Measurements from ENCODE around the gene INSYN2A. TPM values are rescaled to one million over a fixed set of nuclear protein-coding genes. Genes with fewer than 3 reads are reported as not detected.

The INSYN2A gene
- total RNA-seq, 4 donors from 2014 or later, result 0.27 TPM; not detected in 3

DNA sequence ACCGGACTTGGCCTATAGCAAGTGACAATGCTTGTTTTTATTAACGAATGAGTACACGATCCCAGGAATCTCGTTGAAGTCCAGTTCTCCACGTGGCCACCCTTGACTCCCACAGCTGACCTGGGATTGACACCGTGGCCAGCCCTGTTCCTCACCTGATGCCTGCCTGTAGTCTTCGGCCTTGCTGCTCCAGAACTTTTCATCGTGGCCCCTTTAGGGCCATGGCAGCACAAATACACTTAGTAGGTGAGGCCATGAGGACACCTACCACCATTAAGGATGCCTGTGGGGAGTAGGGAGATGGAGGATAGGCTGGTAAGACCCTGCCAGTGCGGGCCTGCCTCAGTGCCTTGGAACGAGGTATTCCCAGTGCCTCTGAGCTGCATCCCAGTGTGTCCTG lies 30.6 kb upstream of the INSYN2A start:
- TF ChIP-seq EP300 (IDR thresholded peaks at IDR 0.05; ENCODE audit: low read depth), result no peak
- TF ChIP-seq, protein P1, sequence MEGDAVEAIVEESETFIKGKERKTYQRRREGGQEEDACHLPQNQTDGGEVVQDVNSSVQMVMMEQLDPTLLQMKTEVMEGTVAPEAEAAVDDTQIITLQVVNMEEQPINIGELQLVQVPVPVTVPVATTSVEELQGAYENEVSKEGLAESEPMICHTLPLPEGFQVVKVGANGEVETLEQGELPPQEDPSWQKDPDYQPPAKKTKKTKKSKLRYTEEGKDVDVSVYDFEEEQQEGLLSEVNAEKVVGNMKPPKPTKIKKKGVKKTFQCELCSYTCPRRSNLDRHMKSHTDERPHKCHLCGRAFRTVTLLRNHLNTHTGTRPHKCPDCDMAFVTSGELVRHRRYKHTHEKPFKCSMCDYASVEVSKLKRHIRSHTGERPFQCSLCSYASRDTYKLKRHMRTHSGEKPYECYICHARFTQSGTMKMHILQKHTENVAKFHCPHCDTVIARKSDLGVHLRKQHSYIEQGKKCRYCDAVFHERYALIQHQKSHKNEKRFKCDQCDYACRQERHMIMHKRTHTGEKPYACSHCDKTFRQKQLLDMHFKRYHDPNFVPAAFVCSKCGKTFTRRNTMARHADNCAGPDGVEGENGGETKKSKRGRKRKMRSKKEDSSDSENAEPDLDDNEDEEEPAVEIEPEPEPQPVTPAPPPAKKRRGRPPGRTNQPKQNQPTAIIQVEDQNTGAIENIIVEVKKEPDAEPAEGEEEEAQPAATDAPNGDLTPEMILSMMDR (IDR thresholded peaks at IDR 0.05), result no peak
- TF ChIP-seq POLR2A (IDR thresholded peaks at IDR 0.05), result no peak
- TF ChIP-seq POLR2AphosphoS5 (IDR thresholded peaks at IDR 0.05), result no peak
- Histone ChIP-seq H3K9me3 (no peaks in the 10 kb centered on the region), H3K36me3 (no peaks in the 10 kb centered on the region), H3K4me3 (no peak overlapping the region), H3K27ac (no peak overlapping the region), H3K4me1 (no peaks in the 10 kb centered on the region), H3K27me3 (no peaks in the 10 kb centered on the region)
- WGBS, 2 donors (ENCODE audit: low coverage in 1 of 2), result 90% methylated on average over 2 to 10 of the region's 10 CpGs
- no peak for DNase-seq
- intact Hi-C loops (cut with DNase I; ENCODE audit: low total_unique reads), result no loop called here
- in situ Hi-C loops (cut with MboI; ENCODE audit: low pct_ligation_motif_present in 1 of 4, low pct_unique_long_range_greater_than_20kb in 1 of 4, low sequenced_read_pairs in 3 of 4), result no loop called here

DNA sequence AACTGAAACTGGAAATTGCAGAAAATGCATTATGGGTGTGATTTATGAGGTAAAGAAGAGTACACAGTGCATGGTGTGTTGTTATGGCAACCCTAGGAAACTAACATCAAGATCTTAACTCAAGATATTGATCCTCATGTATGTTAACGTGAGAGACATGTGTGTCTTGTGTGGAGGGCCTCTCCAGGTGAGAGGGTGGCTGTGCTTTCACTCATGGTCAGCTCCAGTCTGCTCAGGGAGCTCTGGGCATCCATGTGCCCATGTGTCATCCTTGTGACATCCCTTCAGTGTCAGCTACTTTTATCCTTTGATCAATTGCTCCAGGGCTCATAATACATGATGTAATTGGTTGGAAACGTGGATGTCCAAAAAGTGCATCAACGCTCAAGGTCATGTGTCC lies 24.9 kb upstream of the INSYN2A start:
- DNase-seq, result no peak
- Histone ChIP-seq H3K27me3 (no peaks in the 10 kb centered on the region), H3K9me3 (no peaks in the 10 kb centered on the region), H3K36me3 (no peaks in the 10 kb centered on the region), H3K27ac (no peak overlapping the region), H3K4me1 (no peaks in the 10 kb centered on the region), H3K4me3 (no peak overlapping the region)
- WGBS, 2 donors (ENCODE audit: low coverage in 1 of 2), result 78 to 87% methylated on average over 1 to 3 of the region's 3 CpGs
- in situ Hi-C loops (cut with MboI; ENCODE audit: low pct_ligation_motif_present in 1 of 4, low pct_unique_long_range_greater_than_20kb in 1 of 4, low sequenced_read_pairs in 3 of 4) (no loop called here), intact Hi-C loops (cut with DNase I; ENCODE audit: low total_unique reads) (no loop called here)
- TF ChIP-seq, protein P1 (IDR thresholded peaks at IDR 0.05), result no peak
- TF ChIP-seq EP300 (IDR thresholded peaks at IDR 0.05; ENCODE audit: low read depth) (no peak), POLR2A (IDR thresholded peaks at IDR 0.05) (no peak), POLR2AphosphoS5 (IDR thresholded peaks at IDR 0.05) (no peak)

DNA sequence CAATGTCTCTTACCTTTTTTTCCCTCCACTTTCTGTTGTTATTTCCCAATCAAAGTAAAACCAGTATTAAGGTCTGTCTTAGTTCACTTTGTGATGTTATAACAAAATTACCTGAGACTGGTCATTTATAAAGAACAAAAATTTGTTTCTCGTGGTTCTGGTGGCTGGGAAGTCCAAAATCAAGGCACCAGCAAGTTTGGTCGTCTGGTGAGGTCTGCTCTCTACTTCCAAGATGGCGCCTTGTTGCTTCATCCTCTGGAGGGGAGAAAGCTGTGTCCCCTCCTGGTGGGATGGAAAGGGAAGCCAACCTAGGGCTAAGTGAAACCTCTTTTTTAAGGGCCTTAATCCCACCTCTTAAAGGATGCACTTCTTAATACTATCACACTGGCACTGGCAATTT lies 22.3 kb upstream of the INSYN2A start:
- Histone ChIP-seq H3K27ac (no peak overlapping the region), H3K4me3 (no peak overlapping the region), H3K36me3 (no peaks in the 10 kb centered on the region), H3K9me3 (no peaks in the 10 kb centered on the region), H3K27me3 (no peaks in the 10 kb centered on the region), H3K4me1 (no peaks in the 10 kb centered on the region)
- in situ Hi-C loops (cut with MboI; ENCODE audit: low pct_ligation_motif_present in 1 of 4, low pct_unique_long_range_greater_than_20kb in 1 of 4, low sequenced_read_pairs in 3 of 4), result no loop called here
- no peak for DNase-seq
- 85 to 94% methylated on average over 2 to 3 of the region's 3 CpGs for WGBS, 2 donors (ENCODE audit: low coverage in 1 of 2)
- no peak for TF ChIP-seq EP300 (IDR thresholded peaks at IDR 0.05; ENCODE audit: low read depth)
- TF ChIP-seq, protein P1 (IDR thresholded peaks at IDR 0.05), result no peak
- no peak for TF ChIP-seq POLR2AphosphoS5 (IDR thresholded peaks at IDR 0.05)
- TF ChIP-seq POLR2A (IDR thresholded peaks at IDR 0.05), result no peak
- intact Hi-C loops (cut with DNase I; ENCODE audit: low total_unique reads), result no loop called here

DNA sequence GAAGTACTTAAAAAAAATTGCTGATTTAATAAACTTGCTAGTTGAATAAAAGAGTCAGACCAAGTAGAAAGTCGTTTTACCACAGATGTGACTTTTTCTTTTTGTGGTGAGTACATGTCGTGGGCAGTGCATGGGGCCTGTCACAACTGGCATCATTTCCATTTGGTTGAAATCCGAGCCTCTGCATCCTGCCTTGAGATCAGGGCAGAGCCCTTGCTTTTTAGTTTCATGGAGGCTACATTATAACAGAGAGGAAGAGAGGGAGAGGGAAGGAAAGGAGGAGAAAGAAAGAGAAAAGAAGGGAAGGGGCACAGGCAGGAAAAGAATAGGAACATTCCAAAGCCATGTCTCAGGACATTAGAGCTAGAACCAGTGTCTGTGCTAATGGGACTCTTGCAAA lies 20.4 kb upstream of the INSYN2A start:
- Histone ChIP-seq H3K9me3 (no peaks in the 10 kb centered on the region), H3K4me1 (no peaks in the 10 kb centered on the region), H3K36me3 (no peaks in the 10 kb centered on the region), H3K27ac (no peak overlapping the region), H3K27me3 (no peaks in the 10 kb centered on the region), H3K4me3 (no peak overlapping the region)
- intact Hi-C loops (cut with DNase I; ENCODE audit: low total_unique reads) (no loop called here), in situ Hi-C loops (cut with MboI; ENCODE audit: low pct_ligation_motif_present in 1 of 4, low pct_unique_long_range_greater_than_20kb in 1 of 4, low sequenced_read_pairs in 3 of 4) (no loop called here)
- WGBS, 2 donors (ENCODE audit: low coverage in 1 of 2), result 71 to 73% methylated on average over 3 of the region's 3 CpGs
- TF ChIP-seq POLR2A (IDR thresholded peaks at IDR 0.05) (no peak), EP300 (IDR thresholded peaks at IDR 0.05; ENCODE audit: low read depth) (no peak), POLR2AphosphoS5 (IDR thresholded peaks at IDR 0.05) (no peak)
- TF ChIP-seq, protein P1 (IDR thresholded peaks at IDR 0.05), result no peak
- no peak for DNase-seq
